Endothelial cell of umbilical vein (primary cell): ENCODE measurements around the gene KRT83. TPM values are rescaled to one million over a fixed set of nuclear protein-coding genes. Genes with fewer than 3 reads are reported as not detected.
A peak's percentile ranks its signal among the peaks of the same experiment; 100 is the strongest.

Experiments
- BruUV-seq: library from RNA; stranded (reverse); fragments of 400-500 nt; replicated peaks from 2 replicates; lab custom pipeline; 2021; lab: Mats Ljungman, UMichigan
- CTCF ChIA-PET: fragments of 300-600, 350-600 bp; sonication (Branson Sonifier 250); formaldehyde crosslinking; loops from one replicate; lab custom pipeline; 2021; ENCODE audit warnings: antibody characterized with exemption, inconsistent platforms; lab: Charles Lee
- POLR2A ChIA-PET: fragments of 300-600, 350-600 bp; sonication (Branson Sonifier 250); formaldehyde crosslinking; loops from one replicate; lab custom pipeline; 2021; ENCODE audit warnings: antibody characterized with exemption, inconsistent platforms; lab: Charles Lee
- DNase-seq: peaks from one replicate; pipeline ENCODE4 v3.0.0-alpha.2; 2011; ENCODE audit warnings: low read depth, low spot score
- FAIRE-seq: peaks from 2 replicates; lab custom pipeline; 2011; peaks lifted over from hg19 to GRCh38; lab: Jason Lieb, UNC
- H2AFZ ChIP-seq: 2 replicates; pipeline ENCODE4 v1.6.0; 2012; ENCODE audit warnings: low read depth, low read length, control low read depth, inconsistent platforms
- H3K27ac ChIP-seq: 2 replicates; pipeline ENCODE4 v1.5.1; 2011; ENCODE audit warnings: low read depth, mild to moderate bottlenecking, control low read depth, low read length, moderate library complexity; ENCODE audit not compliant: insufficient read depth
- H3K27me3 ChIP-seq, 2 experiments: 2 replicates each; pipeline versions ENCODE4 v1.6.0 to v1.6.1; 2011; ENCODE audit warnings: low read length in 2 of 2, mixed read lengths in 1 of 2; ENCODE audit not compliant: control insufficient read depth in 2 of 2, insufficient read depth in 2 of 2
- H3K36me3 ChIP-seq, 2 experiments: 2 replicates in 1 of 2; 3 replicates in 1 of 2; pipeline ENCODE4 v1.5.1; 2011; ENCODE audit warnings: low read length in 2 of 2, mild to moderate bottlenecking in 1 of 2, moderate library complexity in 1 of 2; ENCODE audit not compliant: control insufficient read depth in 2 of 2, insufficient read depth in 2 of 2; ENCODE audit errors: extremely low read depth in 1 of 2
- H3K4me1 ChIP-seq: 3 replicates; pipeline ENCODE4 v1.5.1; 2011; ENCODE audit warnings: mild to moderate bottlenecking, low read length; ENCODE audit not compliant: control insufficient read depth, insufficient read depth; ENCODE audit errors: extremely low read depth
- H3K4me2 ChIP-seq: 2 replicates; pipeline ENCODE4 v1.6.1; 2011; ENCODE audit warnings: low read length, control low read depth, mixed read lengths; ENCODE audit not compliant: insufficient read depth
- H3K4me3 ChIP-seq, 3 experiments: fragments of 200-600 bp in 1 of 3; sonication (generic), shearing (Covaris generic) in 1 of 3; replicated peaks in 1 of 3; 2 replicates each; pipeline ENCODE4 v1.5.1; 2011 to 2016; ENCODE audit warnings: control low read depth in 3 of 3, low read length in 3 of 3, mild to moderate bottlenecking in 2 of 3, inconsistent platforms in 1 of 3, low read depth in 1 of 3, moderate library complexity in 1 of 3; ENCODE audit not compliant: insufficient read depth in 1 of 3
- H3K79me2 ChIP-seq: 2 replicates; pipeline ENCODE4 v1.6.0; 2012; ENCODE audit warnings: low read length, inconsistent platforms; ENCODE audit not compliant: control insufficient read depth, insufficient read depth
- H3K9ac ChIP-seq: replicated peaks from 2 replicates; pipeline ENCODE3; 2011; ENCODE audit warnings: low read length, control low read depth; ENCODE audit not compliant: insufficient read depth; ENCODE audit errors: extremely low read depth
- H3K9me1 ChIP-seq: replicated peaks from 3 replicates; pipeline ENCODE4 v1.6.0; 2011; ENCODE audit warnings: mild to moderate bottlenecking, low read length; ENCODE audit not compliant: control insufficient read depth, insufficient read depth; ENCODE audit errors: extremely low read depth
- H3K9me3 ChIP-seq: replicated peaks from 2 replicates; pipeline ENCODE4 v1.5.1; 2012; ENCODE audit warnings: low read length, inconsistent platforms; ENCODE audit not compliant: control insufficient read depth, insufficient read depth
- H4K20me1 ChIP-seq: replicated peaks from 2 replicates; pipeline ENCODE3; 2011; ENCODE audit warnings: mild to moderate bottlenecking, low read length; ENCODE audit not compliant: control insufficient read depth, insufficient read depth; ENCODE audit errors: extremely low read depth
- EZH2 ChIP-seq: IDR thresholded peaks from 2 replicates; pipeline ENCODE4 v1.6.1; 2012; ENCODE audit warnings: borderline replicate concordance, low read depth, mild to moderate bottlenecking, moderate library complexity, low read length, inconsistent platforms; ENCODE audit not compliant: severe bottlenecking
- FOS ChIP-seq: IDR thresholded peaks from 2 replicates; pipeline ENCODE4 v1.6.1; 2011; ENCODE audit warnings: mild to moderate bottlenecking, low read length, moderate library complexity, borderline replicate concordance; ENCODE audit not compliant: insufficient read depth
- JUN ChIP-seq: IDR thresholded peaks from 2 replicates; pipeline ENCODE4 v1.6.1; 2011; ENCODE audit warnings: borderline replicate concordance, low read depth; ENCODE audit not compliant: insufficient read length, insufficient read depth
- POLR2AphosphoS5 ChIP-seq: IDR thresholded peaks from 2 replicates; pipeline ENCODE4 v1.6.1; 2012; ENCODE audit warnings: low read depth, mild to moderate bottlenecking, control low read depth, low read length, moderate library complexity; ENCODE audit not compliant: insufficient read depth
- dilution Hi-C: fragments of 300-500 bp; cut with MboI; formaldehyde crosslinking; loops from one replicate; pipeline ENCODE4 v1.15.0; 2019; ENCODE audit warnings: low sequenced_read_pairs; ENCODE audit not compliant: extremely low pct_ligation_motif_present
- intact Hi-C: fragments of 100-400 bp; cut with micrococcal nuclease; formaldehyde crosslinking; loops from one replicate; pipeline ENCODE4 v1.10.0; 2022
- polyA plus RNA-seq, 4 experiments: library from polyadenylated mRNA; depleted of rRNA in 3 of 4; stranded (reverse) in 3 of 4; unstranded in 1 of 4; fragments of >200 nt; gene quantifications; 2 replicates each; pipeline versions ENCODE4 v1.2.1 to v1.2.3, GENCODE V29; 2011 to 2012; ENCODE audit warnings: missing spikeins in 1 of 4
- total RNA-seq: library from RNA; stranded (reverse); gene quantifications from 2 replicates; pipeline ENCODE4 v1.2.3, GENCODE V29; 2021
- TF ChIP-seq, protein P1 (sequence below), 2 donors: IDR thresholded peaks; 1 replicate in 1 of 2; 2 replicates in 1 of 2; pipeline ENCODE4 v1.5.1; 2011; ENCODE audit warnings: low read length in 2 of 2, mild to moderate bottlenecking in 2 of 2, moderate library complexity in 2 of 2, control low read depth in 1 of 2, inconsistent platforms in 1 of 2, low read depth in 1 of 2; ENCODE audit not compliant: insufficient read depth in 1 of 2; ENCODE audit errors: extremely low read depth in 1 of 2
- TF ChIP-seq, protein P2 (sequence below): IDR thresholded peaks from 2 replicates; pipeline ENCODE4 v1.6.1; 2011; ENCODE audit not compliant: insufficient read depth, insufficient read length

The KRT83 gene
- total and polyA plus RNA-seq, 2 donors (not counting 3 experiments of a cell fraction or from before 2014, with no cell fraction given): not detected

- Histone ChIP-seq H3K4me2 (no peak overlapping the region), H3K4me3 (no peak overlapping the region), H3K27me3 (peaks cover 0 to 2% of the 10 kb centered on the region in 2 experiments), H3K9me3 (no peaks in the 10 kb centered on the region), H2AFZ (no peak overlapping the region), H3K79me2 (no peaks in the 10 kb centered on the region), H3K36me3 (no peaks in the 10 kb centered on the region), H3K4me1 (no peaks in the 10 kb centered on the region), H4K20me1 (no peaks in the 10 kb centered on the region), H3K27ac (no peak overlapping the region), H3K9me1 (no peaks in the 10 kb centered on the region), H3K9ac (no peak overlapping the region)
- no peak for FAIRE-seq
- intact Hi-C loops: no loop called here
- no TSS peak for BruUV-seq
- ChIA-PET CTCF (interaction anchor here (0.6 to 2.7 kb wide), 10 partner anchors 10 to 618 kb away, joined by 3 to 12 read pairs (median 4); no protein-coding TSS in a partner anchor), POLR2A (no interaction called here)
- DNase-seq: no peak
- dilution Hi-C loops: no loop called here
- no peak for TF ChIP-seq FOS
- TF ChIP-seq, protein P1, sequence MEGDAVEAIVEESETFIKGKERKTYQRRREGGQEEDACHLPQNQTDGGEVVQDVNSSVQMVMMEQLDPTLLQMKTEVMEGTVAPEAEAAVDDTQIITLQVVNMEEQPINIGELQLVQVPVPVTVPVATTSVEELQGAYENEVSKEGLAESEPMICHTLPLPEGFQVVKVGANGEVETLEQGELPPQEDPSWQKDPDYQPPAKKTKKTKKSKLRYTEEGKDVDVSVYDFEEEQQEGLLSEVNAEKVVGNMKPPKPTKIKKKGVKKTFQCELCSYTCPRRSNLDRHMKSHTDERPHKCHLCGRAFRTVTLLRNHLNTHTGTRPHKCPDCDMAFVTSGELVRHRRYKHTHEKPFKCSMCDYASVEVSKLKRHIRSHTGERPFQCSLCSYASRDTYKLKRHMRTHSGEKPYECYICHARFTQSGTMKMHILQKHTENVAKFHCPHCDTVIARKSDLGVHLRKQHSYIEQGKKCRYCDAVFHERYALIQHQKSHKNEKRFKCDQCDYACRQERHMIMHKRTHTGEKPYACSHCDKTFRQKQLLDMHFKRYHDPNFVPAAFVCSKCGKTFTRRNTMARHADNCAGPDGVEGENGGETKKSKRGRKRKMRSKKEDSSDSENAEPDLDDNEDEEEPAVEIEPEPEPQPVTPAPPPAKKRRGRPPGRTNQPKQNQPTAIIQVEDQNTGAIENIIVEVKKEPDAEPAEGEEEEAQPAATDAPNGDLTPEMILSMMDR (IDR thresholded peaks at IDR 0.05; ENCODE audit: extremely low read depth in 1 of 2, insufficient read depth in 1 of 2, low read depth in 1 of 2, low read length in 2 of 2): peak; percentile 19 to 28
Observed at GRCh38 chr12:52362118-52362726, 41.0 kb upstream of the KRT83 start.

- ChIA-PET POLR2A (no interaction called here), CTCF (interaction anchor here (0.6 to 2.7 kb wide), 11 partner anchors 9 to 619 kb away, joined by 3 to 12 read pairs (median 4); no protein-coding TSS in a partner anchor)
- BruUV-seq: no TSS peak
- Histone ChIP-seq H3K79me2 (no peaks in the 10 kb centered on the region), H3K27me3 (peaks cover 0 to 2% of the 10 kb centered on the region in 2 experiments), H3K9me3 (no peaks in the 10 kb centered on the region), H3K27ac (no peak overlapping the region), H3K9me1 (no peaks in the 10 kb centered on the region), H2AFZ (no peak overlapping the region), H4K20me1 (no peaks in the 10 kb centered on the region), H3K36me3 (no peaks in the 10 kb centered on the region), H3K4me1 (no peaks in the 10 kb centered on the region), H3K4me2 (no peak overlapping the region), H3K9ac (no peak overlapping the region), H3K4me3 (no peak overlapping the region)
- no peak for TF ChIP-seq EZH2
- TF ChIP-seq, protein P2, sequence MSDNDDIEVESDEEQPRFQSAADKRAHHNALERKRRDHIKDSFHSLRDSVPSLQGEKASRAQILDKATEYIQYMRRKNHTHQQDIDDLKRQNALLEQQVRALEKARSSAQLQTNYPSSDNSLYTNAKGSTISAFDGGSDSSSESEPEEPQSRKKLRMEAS: no peak
- TF ChIP-seq POLR2AphosphoS5: no peak
- TF ChIP-seq JUN: no peak
- no peak for TF ChIP-seq FOS
- FAIRE-seq: no peak
- intact Hi-C loops (no loop called here), dilution Hi-C loops (no loop called here)
- DNase-seq: no peak
Observed at GRCh38 chr12:52361553-52361952, 40.4 kb upstream of the KRT83 start.
